K562 (cell line): ENCODE results near the gene MED17. TPM values are rescaled to one million over a fixed set of nuclear protein-coding genes. Genes with fewer than 3 reads are reported as not detected.

Experiments
- ATAC-seq: fragments of 200-7000 bp; cut with Tn5 transposase; 3 replicates; pipeline ENCODE4 v1.9.1; 2020; ENCODE audit warnings: moderate library complexity
- BruUV-seq: library from RNA; stranded (reverse); fragments of 400-500 nt; replicated peaks from 2 replicates; lab custom pipeline; 2021; lab: Mats Ljungman, UMichigan
- CTCF ChIA-PET: fragments of 300-600 bp; formaldehyde crosslinking; extraction: SDS; loops from one replicate; lab custom pipeline; 2021; ENCODE audit warnings: low intra/inter-chr PET ratio; lab: Yijun Ruan, JAX
- POLR2A ChIA-PET: fragments of 300-600, 350-650 bp; sonication (Branson Sonifier 250); formaldehyde crosslinking; extraction: SDS; loops from one replicate; lab custom pipeline; 2021; ENCODE audit warnings: antibody characterized with exemption, inconsistent platforms; lab: Yijun Ruan, JAX
- DNase-seq, 4 experiments: peaks; one replicate each; pipeline versions ENCODE4 v3.0.0 to v3.0.0-alpha.2; 2011 to 2018; ENCODE audit warnings: low spot score in 3 of 4, mixed read lengths in 3 of 4; ENCODE audit errors: extremely low read depth in 1 of 4
- FAIRE-seq: peaks from 2 replicates; lab custom pipeline; 2011; peaks lifted over from hg19 to GRCh38; lab: Jason Lieb, UNC
- H2AFZ ChIP-seq: 2 replicates; pipeline ENCODE4 v1.6.0; 2011; ENCODE audit warnings: low read depth, low read length, control low read depth, inconsistent platforms
- H3K27ac ChIP-seq: fragments of 200-600 bp; 3 replicates; pipeline ENCODE4 v1.8.0; 2011; ENCODE audit warnings: low read depth, mild to moderate bottlenecking, control low read depth, inconsistent platforms, low read length, moderate library complexity, mixed read lengths; ENCODE audit errors: extremely low read depth
- H3K27me3 ChIP-seq, 2 experiments: fragments of 300-600 bp in 1 of 2; 2 replicates in 1 of 2; 3 replicates in 1 of 2; pipeline versions ENCODE4 v1.6.0 to v1.8.0; 2011; ENCODE audit warnings: inconsistent platforms in 2 of 2, low read length in 2 of 2, mild to moderate bottlenecking in 1 of 2, mixed read lengths in 1 of 2, moderate library complexity in 1 of 2; ENCODE audit not compliant: control insufficient read depth in 2 of 2, insufficient read depth in 2 of 2
- H3K36me3 ChIP-seq: fragments of 300-600 bp; 3 replicates; pipeline ENCODE4 v1.8.0; 2011; ENCODE audit warnings: mild to moderate bottlenecking, low read length, inconsistent platforms; ENCODE audit not compliant: control insufficient read depth, insufficient read depth
- H3K4me1 ChIP-seq, 2 experiments: fragments of 200-600 bp in 1 of 2; replicated peaks in 1 of 2; 2 replicates in 1 of 2; 3 replicates in 1 of 2; pipeline versions ENCODE4 v1.5.1 to v1.8.0; 2011; ENCODE audit warnings: inconsistent platforms in 2 of 2, low read length in 2 of 2, mild to moderate bottlenecking in 1 of 2, mixed read lengths in 1 of 2, moderate library complexity in 1 of 2; ENCODE audit not compliant: control insufficient read depth in 2 of 2, insufficient read depth in 2 of 2
- H3K4me2 ChIP-seq: 2 replicates; pipeline ENCODE4 v1.6.1; 2011; ENCODE audit warnings: low read length, control low read depth, inconsistent platforms, mixed read lengths; ENCODE audit not compliant: insufficient read depth
- H3K4me3 ChIP-seq: fragments of 200-600 bp; sonication (generic), shearing (Covaris generic); 2 replicates; pipeline ENCODE4 v1.5.1; 2016; ENCODE audit warnings: control low read depth, inconsistent platforms
- H3K79me2 ChIP-seq: fragments of 200-600 bp; 3 replicates; pipeline ENCODE4 v1.8.0; 2011; ENCODE audit warnings: low read length, inconsistent platforms; ENCODE audit not compliant: control insufficient read depth, insufficient read depth
- H3K9ac ChIP-seq, 2 experiments: 2 replicates each; pipeline versions ENCODE4 v1.6.0 to v1.6.1; 2011; ENCODE audit warnings: low read depth in 2 of 2, low read length in 2 of 2, control low read depth in 1 of 2, inconsistent platforms in 1 of 2, mild to moderate bottlenecking in 1 of 2, mixed read lengths in 1 of 2; ENCODE audit not compliant: insufficient read depth in 1 of 2
- H3K9me1 ChIP-seq: one replicate; pipeline ENCODE4 v1.6.0; 2011; ENCODE audit warnings: inconsistent platforms, mild to moderate bottlenecking, low read length, moderate library complexity; ENCODE audit not compliant: control insufficient read depth, insufficient read depth
- H3K9me3 ChIP-seq: replicated peaks from 2 replicates; pipeline ENCODE4 v1.5.1; 2011; ENCODE audit warnings: low read depth, low read length, inconsistent platforms; ENCODE audit not compliant: control insufficient read depth, insufficient read depth
- H4K20me1 ChIP-seq: replicated peaks from 2 replicates; pipeline ENCODE4 v1.6.1; 2011; ENCODE audit warnings: low read length, inconsistent platforms, mixed read lengths; ENCODE audit not compliant: control insufficient read depth, insufficient read depth
- CTCF ChIP-seq, 3 experiments: IDR thresholded peaks in 2 of 3; conservative IDR thresholded peaks in 1 of 3; 2 replicates each; pipeline ENCODE4 v1.5.1; 2011 to 2012; ENCODE audit warnings: low read length in 3 of 3, mild to moderate bottlenecking in 3 of 3, control low read depth in 2 of 3, improper control_type of control experiment in 1 of 3, inconsistent platforms in 1 of 3, low read depth in 1 of 3, mixed read lengths in 1 of 3, moderate library complexity in 1 of 3; ENCODE audit not compliant: insufficient read depth in 2 of 3
- SPI1 ChIP-seq: IDR thresholded peaks from 2 replicates; pipeline ENCODE4 v1.6.1; 2011; ENCODE audit warnings: low read depth, low read length, control low read depth, borderline replicate concordance
- WGBS: fragments of 100-300 bp; shearing (Covaris generic); methylation state at CpG from one replicate; pipeline ENCODE4 v1.1.6; 2016; ENCODE audit warnings: low coverage, mixed read lengths; ENCODE audit not compliant: insufficient coverage; ENCODE audit errors: missing lambda C conversion rate; 5-methylcytosine and 5-hydroxymethylcytosine counted together
- in situ Hi-C: fragments of 300-500 bp; cut with MboI; formaldehyde crosslinking; loops from 4 replicates; pipeline ENCODE4 v1.15.0; 2018; ENCODE audit warnings: inconsistent platforms, mixed read lengths
- intact Hi-C: fragments of 100-400 bp; cut with micrococcal nuclease; formaldehyde crosslinking; loops from 2 replicates; pipeline ENCODE4 v1.14.2; 2022
- polyA plus RNA-seq, 8 experiments: library from polyadenylated mRNA; depleted of rRNA in 4 of 8; stranded (reverse) in 5 of 8; unstranded in 3 of 8; fragments of >200 nt; fragmentation: Nextera tagmentation in 2 of 8; fragmentation: Illumina TruSeq in 1 of 8; extraction: Ambion mirVana in 2 of 8; extraction: Trizol in 1 of 8; gene quantifications; 2 replicates each; pipeline versions ENCODE4 v1.2.1 to v1.2.3, GENCODE V29; 2011 to 2014; ENCODE audit warnings: inconsistent platforms in 1 of 8, missing spikeins in 1 of 8
- total RNA-seq, 7 experiments: library from RNA; depleted of rRNA in 6 of 7; stranded (reverse); fragments of >200 nt in 6 of 7; fragmentation: Illumina TruSeq in 2 of 7; extraction: Trizol in 2 of 7; gene quantifications; 2 replicates each; pipeline versions ENCODE4 v1.2.1 to v1.2.3, GENCODE V29; 2011 to 2021; ENCODE audit warnings: low replicate concordance in 1 of 7
- TF ChIP-seq, protein P1 (sequence below): fragments of 450-650 bp; IDR thresholded peaks from 2 replicates; pipeline ENCODE4 v1.6.1; 2017; ENCODE audit warnings: antibody characterized with exemption, mild to moderate bottlenecking

MED17 gene
- total and polyA plus RNA-seq, 9 of the 15 experiments (the other 6 are each of a cell fraction or from before 2014, with no cell fraction given) = 6.7 to 34.7 (median 26.8) TPM

- Histone ChIP-seq H3K36me3 (no peaks in the 10 kb centered on the region), H3K4me3 (no peak overlapping the region), H4K20me1 (no peaks in the 10 kb centered on the region), H3K9me3 (no peaks in the 10 kb centered on the region; the same call in 1 of the 2 replicates), H3K4me2 (no peak overlapping the region), H3K27ac (no peak overlapping the region), H3K9ac (no peak overlapping the region), H2AFZ (no peak overlapping the region), H3K4me1 (peaks cover 0 to 1% of the 10 kb centered on the region in 2 experiments; a peak in 1 of 5 replicates), H3K9me1 (no peaks in the 10 kb centered on the region), H3K79me2 (no peaks in the 10 kb centered on the region), H3K27me3 (no peaks in the 10 kb centered on the region)
- ATAC-seq (peak; percentile 88), FAIRE-seq (peak; percentile 65), DNase-seq (peak; percentile 29 to 44 (median 40))
- TF ChIP-seq SPI1 (peak; percentile 71), CTCF (IDR thresholded peaks at IDR 0.05 in 2 of 3, conservative IDR thresholded peaks at IDR 0.05 in 1 of 3; ENCODE audit: insufficient read depth in 2 of 3, low read depth in 1 of 3, low read length in 3 of 3) (peak in 2 of 3 experiments; percentile 48 to 56; a peak in 5 of 6 replicates)
- TF ChIP-seq, protein P1, sequence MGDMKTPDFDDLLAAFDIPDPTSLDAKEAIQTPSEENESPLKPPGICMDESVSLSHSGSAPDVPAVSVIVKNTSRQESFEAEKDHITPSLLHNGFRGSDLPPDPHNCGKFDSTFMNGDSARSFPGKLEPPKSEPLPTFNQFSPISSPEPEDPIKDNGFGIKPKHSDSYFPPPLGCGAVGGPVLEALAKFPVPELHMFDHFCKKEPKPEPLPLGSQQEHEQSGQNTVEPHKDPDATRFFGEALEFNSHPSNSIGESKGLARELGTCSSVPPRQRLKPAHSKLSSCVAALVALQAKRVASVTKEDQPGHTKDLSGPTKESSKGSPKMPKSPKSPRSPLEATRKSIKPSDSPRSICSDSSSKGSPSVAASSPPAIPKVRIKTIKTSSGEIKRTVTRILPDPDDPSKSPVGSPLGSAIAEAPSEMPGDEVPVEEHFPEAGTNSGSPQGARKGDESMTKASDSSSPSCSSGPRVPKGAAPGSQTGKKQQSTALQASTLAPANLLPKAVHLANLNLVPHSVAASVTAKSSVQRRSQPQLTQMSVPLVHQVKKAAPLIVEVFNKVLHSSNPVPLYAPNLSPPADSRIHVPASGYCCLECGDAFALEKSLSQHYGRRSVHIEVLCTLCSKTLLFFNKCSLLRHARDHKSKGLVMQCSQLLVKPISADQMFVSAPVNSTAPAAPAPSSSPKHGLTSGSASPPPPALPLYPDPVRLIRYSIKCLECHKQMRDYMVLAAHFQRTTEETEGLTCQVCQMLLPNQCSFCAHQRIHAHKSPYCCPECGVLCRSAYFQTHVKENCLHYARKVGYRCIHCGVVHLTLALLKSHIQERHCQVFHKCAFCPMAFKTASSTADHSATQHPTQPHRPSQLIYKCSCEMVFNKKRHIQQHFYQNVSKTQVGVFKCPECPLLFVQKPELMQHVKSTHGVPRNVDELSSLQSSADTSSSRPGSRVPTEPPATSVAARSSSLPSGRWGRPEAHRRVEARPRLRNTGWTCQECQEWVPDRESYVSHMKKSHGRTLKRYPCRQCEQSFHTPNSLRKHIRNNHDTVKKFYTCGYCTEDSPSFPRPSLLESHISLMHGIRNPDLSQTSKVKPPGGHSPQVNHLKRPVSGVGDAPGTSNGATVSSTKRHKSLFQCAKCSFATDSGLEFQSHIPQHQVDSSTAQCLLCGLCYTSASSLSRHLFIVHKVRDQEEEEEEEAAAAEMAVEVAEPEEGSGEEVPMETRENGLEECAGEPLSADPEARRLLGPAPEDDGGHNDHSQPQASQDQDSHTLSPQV = no peak
- no TSS peak for BruUV-seq
- in situ Hi-C loops (no loop called here), intact Hi-C loops (no loop called here)
- ChIA-PET POLR2A (no interaction called here), CTCF (no interaction called here)
- WGBS = 5% methylated on average over 2 of the region's 2 CpGs
These were observed 8.8 kb upstream of the MED17 start for GRCh38 chr11:93775289-93775688.
